Epithelial cell of esophagus (primary cell): ENCODE results near the gene REEP1.

Source experiments
- DNase-seq: peaks from one replicate; pipeline ENCODE4 v3.0.0; 2010; ENCODE audit warnings: low read depth
- H3K4me3 ChIP-seq: 2 replicates; pipeline ENCODE4 v1.5.1; 2011; ENCODE audit warnings: mild to moderate bottlenecking, low read length, control low read depth
- TF ChIP-seq, protein P1 (sequence below): IDR thresholded peaks from 2 replicates; pipeline ENCODE4 v1.5.1; 2011; ENCODE audit warnings: low read depth, mild to moderate bottlenecking, low read length, control low read depth, inconsistent platforms; ENCODE audit not compliant: insufficient read depth; ENCODE audit errors: missing control alignments

REEP1 gene

DNA sequence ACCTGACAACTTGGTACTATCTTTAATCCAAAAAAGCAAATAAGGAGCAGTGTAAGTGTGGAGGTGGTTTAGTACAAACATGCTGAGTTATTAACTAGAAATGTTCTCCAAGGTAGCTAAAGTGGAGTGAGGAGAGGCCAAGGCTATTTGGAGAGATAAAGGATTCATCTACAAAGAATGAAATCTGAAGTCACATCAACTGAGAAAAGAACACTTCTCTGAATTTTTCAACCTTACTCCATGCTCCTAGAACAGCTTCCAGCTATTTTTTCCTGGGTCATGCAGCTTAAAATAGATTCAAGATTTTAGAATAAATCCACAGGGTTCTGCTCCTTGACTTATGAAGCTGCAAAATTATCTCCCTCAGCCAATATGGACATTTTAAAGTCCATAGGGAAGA lies 160.8 kb downstream of the REEP1 start:
- no peak for DNase-seq
- TF ChIP-seq, protein P1, sequence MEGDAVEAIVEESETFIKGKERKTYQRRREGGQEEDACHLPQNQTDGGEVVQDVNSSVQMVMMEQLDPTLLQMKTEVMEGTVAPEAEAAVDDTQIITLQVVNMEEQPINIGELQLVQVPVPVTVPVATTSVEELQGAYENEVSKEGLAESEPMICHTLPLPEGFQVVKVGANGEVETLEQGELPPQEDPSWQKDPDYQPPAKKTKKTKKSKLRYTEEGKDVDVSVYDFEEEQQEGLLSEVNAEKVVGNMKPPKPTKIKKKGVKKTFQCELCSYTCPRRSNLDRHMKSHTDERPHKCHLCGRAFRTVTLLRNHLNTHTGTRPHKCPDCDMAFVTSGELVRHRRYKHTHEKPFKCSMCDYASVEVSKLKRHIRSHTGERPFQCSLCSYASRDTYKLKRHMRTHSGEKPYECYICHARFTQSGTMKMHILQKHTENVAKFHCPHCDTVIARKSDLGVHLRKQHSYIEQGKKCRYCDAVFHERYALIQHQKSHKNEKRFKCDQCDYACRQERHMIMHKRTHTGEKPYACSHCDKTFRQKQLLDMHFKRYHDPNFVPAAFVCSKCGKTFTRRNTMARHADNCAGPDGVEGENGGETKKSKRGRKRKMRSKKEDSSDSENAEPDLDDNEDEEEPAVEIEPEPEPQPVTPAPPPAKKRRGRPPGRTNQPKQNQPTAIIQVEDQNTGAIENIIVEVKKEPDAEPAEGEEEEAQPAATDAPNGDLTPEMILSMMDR: no peak
- H3K4me3 ChIP-seq: no peak overlapping the region

DNA sequence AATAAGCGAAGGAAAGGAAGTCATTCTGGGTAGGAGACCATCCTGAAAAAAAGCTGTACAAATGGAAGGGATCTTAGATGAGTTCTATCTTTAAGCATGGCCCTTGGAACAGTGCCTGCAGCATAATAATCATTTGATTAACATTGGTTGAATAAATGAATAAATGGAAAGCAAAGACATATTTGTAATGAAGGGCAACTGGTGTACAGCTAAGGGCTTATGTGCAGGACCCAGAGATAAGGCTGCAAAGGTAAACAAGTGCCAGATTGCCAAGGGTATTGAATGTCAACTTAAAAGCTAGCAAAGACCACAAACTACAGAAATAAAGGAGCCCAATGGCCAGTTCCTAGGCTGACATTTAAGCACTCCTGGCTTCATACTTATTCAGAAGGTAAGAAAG lies 161.6 kb downstream of the REEP1 start:
- TF ChIP-seq, protein P1: no peak
- DNase-seq: no peak
- H3K4me3 ChIP-seq: no peak overlapping the region

DNA sequence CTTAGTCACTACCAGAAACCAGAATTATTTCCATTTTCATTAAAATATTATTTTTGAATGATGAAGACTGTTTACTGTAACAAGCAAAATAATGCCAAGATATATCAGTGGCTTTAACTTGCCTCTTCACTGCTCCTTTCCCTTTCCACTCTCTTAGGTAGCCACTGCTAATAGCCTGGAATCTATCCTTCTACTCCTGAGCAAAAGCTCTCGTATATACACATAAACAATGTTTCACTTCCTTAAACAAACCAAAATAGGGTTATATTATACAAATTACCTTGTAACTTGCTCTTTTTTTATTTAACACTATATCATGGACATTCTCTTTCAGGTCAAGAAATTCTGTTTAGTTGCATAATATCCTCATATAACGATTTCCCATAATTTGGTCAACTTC lies 163.0 kb downstream of the REEP1 start:
- TF ChIP-seq, protein P1: no peak
- H3K4me3 ChIP-seq: no peak overlapping the region
- no peak for DNase-seq

GRCh38 chr2:86172610-86173009 lies 164.8 kb downstream of the REEP1 start:
- no peak overlapping the region for H3K4me3 ChIP-seq
- DNase-seq: no peak
- TF ChIP-seq, protein P1: no peak

GRCh38 chr2:86171295-86171694 lies 166.1 kb downstream of the REEP1 start:
- no peak overlapping the region for H3K4me3 ChIP-seq
- DNase-seq: no peak
- TF ChIP-seq, protein P1: no peak

GRCh38 chr2:86170449-86170848 lies 167.0 kb downstream of the REEP1 start:
- TF ChIP-seq, protein P1: no peak
- no peak overlapping the region for H3K4me3 ChIP-seq
- DNase-seq: no peak
